GM19324 (cell line): ENCODE data around the gene GFPT1.

Experiments used
- ATAC-seq: cut with Tn5 transposase; IDR thresholded peaks from one replicate; pipeline ENCODE4 v1.9.1; 2021; ENCODE audit warnings: mild to moderate bottlenecking, moderate library complexity; ENCODE audit not compliant: unreplicated experiment, low FRiP score

GFPT1 gene

DNA sequence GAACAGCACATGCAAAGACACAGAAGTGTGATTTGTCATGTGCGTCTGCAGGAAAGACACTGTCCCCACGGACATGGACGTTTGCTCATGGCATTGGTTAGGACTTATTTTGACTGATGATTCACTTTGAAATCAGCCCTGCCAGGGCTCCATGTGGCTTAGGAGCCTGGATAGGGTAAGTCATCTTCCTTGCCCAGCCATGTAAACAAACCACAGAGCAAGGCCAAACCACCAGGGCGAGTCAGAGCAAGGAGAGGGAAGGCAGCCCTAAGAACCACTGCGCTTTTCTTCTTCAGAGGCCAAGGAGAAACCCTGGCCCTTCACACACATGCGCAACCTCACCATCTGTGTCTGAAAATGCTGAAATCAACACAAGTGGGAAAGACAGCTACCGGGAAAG is 88.8 kb downstream of the GFPT1 start:
- no peak for ATAC-seq

DNA sequence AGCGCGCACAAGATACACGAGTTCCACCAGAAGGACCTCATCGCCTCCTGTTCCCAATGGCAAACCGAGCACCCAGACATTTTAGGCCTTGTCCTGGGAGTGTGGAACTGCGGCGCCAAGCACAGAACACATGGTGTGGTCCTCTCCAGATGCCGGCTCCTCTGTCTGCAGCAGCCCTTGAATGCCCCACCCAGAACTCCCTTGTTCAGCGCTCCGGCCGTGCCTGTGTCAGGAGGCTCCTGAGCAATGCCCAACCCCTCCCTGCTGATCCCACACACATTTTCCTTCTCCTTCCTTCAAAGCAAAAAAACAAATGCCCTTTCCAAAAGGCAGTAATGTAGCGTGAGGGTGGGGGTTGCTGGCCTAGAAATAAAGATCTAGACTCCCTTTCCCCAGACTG is 89.8 kb downstream of the GFPT1 start:
- no peak for ATAC-seq

DNA sequence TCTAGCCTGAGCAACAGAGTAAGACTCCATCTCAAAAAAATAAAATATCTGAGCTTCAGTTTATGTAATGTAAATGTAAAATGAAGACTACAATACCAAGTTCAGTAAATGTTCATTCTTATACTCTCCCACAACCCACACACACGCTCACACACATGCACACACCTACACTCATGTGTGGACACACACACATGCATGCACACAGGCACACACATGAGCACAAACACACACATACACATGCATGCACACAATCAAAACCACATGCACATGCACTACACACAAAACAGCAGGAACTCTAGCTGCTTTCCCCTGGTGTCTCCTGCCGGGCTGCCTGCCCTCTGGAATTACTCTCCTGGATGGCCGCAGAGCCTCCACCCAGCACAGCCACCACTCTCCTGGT is 90.6 kb downstream of the GFPT1 start:
- no peak for ATAC-seq

DNA sequence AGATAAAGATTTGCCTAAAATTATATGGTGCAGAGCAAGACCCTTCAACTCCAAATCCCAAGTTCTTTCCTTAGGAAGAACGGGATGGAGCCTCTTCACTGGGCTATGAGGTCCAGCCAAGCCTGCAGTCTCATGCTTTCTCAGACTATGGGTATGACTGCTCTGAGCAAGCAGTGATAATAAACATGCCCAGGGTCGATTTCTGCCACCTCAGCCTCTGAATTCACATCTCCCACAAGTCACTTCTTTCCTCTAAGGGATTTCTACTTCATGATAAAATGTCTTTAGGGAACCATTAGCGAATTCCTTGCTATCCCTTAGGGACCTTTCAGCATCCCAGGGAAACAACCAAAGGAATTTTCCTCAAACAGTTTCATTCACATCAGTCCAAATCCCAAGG is 94.8 kb downstream of the GFPT1 start:
- ATAC-seq, result no peak

DNA sequence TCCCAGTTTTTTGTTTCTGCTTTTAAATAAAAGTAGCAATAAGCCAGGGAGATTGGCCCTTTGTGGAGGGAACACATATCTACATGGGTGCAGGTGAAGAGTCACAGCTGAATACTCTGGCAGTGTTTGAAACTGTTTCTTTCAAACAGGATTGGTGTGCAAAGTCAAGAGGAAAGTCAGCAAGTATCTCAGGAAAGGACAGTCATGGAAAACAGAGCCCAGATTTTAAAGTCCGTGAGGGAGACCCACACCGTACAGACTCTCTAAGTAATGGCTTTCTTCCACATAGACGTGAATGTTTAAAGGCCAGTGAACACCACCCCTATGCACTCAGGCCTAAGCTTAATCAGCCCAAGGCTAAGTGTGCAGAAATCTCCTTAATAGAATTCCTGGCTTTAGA is 95.3 kb downstream of the GFPT1 start:
- no peak for ATAC-seq

DNA sequence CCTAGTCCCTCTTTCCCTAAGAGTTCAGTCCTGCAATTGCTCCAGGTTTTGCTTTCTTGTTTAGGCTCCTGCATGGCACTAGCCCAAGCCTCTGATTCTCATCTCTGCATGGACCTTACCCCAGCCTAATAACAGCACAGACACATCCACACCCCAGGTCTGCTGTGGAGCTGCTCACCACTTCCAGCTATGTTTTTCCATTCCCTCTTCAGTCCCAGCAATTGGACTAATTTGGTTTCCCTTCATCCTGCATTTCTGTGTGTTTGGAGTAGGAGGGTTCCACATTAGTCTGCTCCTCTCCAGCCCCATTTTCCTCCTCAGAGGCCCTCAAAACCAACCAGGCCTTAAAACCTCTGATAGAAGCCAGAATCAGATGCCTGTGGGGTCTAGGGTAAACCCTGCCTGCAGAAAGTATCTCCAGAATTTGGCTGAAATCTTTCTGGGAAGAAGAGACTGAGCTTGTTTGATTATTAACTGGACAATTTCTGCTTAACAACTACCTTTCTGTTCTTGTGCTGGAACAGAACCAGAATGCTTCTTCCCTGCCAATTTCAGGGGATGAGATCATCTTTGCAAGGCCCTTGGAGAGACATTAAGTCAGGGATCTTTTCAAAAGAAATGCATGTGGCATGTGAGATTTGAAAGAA is 95.9 kb downstream of the GFPT1 start:
- ATAC-seq, result no peak

DNA sequence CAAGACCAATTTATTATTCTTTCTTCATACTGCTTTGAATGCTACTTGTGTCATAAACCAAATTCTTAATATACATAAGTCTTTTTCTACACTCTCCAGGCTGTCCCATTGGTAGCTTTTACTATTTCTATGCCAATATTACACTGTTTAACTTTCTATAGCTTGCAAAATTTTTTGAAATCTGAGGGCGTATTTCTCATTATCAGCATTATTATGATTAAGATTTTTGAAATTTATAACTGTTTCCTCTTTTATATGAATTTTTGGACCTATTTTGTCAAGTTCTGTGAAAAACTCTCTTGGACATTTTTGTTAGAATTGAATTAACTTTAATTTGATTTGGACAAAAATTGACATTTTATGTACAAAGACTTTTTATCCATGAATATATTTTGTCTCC is 98.6 kb downstream of the GFPT1 start:
- ATAC-seq, result no peak

DNA sequence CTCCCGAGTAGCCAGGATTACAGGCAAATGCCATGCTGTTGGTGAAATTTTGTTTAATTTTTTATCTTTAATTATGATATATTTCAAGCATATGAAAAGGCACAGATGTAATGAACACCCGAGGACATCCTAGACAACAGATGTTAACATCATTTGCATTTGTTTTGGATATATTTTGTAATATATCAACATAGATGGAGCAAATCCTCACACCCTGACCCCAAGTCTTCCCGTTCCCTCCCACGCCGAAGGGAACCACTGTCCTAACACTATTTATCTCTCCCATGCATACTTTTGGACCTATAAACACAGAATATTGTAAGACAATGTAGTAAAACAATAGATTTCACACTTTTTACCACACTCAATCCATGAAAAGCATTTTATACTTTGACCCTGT is 99.5 kb downstream of the GFPT1 start:
- ATAC-seq, result no peak

DNA sequence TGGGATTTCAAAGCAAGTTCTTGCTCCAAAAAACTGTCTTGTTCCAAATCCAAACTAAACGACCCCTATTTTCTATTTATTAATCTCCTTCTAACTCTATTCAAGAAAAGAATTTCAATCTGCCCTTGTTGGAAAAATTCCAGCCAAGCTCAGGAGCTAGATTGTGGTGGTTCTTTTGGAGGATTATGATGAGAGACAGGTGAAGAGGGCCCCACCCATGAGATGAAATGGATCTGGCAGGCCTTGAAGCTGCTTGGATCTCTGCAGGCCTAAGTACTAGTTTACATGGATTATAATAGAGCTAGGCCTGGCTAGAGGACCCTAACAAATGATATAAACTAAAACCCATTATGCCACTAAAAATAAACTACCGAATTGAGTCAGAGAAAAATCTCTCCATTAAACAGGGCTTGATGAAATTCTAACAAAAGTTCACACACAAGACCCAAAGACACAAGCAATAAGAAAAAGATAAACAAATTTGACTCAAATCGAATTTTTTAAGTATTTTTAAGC is 101.6 kb downstream of the GFPT1 start:
- no peak for ATAC-seq

DNA sequence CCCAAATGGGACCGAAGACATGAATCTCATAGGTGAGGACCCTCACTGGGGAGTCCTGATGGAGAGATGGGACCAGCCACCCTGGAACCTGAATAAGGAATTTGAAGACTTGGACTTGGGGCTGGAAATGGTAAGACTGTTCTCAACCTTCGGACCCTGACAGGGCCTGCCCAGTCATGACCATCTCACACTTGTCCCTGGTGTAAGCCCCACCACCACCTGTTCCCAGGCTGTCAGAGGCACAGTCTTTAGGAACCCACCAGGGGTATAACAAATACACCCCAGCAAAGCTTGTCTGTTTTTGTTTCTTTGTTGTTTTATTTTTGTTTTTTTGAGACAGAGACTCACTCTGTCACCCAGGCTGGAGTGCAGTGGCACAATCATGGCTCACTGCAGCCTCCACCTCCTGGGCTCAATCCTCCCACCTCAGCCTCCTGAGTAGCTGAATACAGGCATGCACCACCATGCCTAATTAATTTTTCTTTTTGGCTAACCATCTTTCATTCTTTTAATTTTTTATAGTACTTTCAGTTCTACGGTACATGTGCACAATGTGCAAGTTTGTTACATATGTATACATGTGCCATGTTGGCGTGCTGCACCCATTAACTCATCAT is 106.1 kb downstream of the GFPT1 start:
- ATAC-seq, result no peak

DNA sequence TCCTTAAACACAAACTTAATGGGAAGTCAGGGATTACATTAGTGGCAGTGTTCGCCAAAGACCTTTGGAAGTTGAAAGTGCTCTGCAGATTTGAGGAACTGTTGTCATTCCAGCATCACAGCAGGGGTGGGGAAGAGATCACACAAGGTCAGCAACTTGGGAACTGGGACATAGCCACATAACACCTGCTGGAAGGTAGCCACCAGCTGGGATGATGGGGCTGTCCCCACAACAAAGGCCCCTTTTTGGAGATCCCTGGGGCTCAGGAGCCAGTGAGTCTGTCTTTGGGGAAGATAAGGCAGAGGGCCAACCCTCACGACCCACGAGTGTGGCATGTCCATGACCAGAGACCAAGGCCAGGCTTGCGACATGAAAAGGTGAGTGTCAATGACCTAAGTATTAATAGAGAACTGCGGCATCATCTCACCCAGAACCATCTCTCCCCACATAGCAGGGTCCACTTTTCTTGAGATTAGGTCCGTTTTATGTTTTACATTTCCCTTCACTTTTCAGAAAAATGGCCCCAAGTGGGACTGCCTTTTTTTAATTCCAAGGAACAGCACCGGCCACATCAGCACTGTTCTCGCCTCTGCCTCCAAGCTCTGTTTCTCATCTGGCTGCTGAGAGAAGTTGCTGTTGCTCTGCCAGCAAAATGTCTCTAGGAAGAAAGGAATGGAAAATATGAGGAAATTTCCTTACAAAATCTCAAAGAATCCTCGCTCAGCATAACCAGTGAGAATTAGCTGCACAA is 106.9 kb downstream of the GFPT1 start:
- ATAC-seq, result no peak

DNA sequence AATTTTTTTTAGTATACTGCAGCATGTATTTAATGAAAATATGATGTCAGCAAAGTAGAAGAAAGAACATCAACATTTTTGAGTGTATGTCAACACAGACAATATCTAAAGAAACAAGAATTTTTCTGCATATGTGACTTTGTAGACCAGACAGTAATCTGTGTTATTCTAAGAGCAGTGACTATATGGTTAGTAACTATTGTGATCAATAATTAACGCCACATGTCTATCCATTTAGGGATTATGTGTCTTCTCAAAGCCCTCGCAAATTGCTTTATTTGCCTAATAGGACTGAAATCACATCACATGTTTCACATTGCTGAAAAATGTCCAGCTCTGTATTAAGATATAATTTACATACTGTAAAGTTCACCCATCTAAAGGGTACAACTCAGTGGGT is 107.8 kb downstream of the GFPT1 start:
- ATAC-seq, result no peak

DNA sequence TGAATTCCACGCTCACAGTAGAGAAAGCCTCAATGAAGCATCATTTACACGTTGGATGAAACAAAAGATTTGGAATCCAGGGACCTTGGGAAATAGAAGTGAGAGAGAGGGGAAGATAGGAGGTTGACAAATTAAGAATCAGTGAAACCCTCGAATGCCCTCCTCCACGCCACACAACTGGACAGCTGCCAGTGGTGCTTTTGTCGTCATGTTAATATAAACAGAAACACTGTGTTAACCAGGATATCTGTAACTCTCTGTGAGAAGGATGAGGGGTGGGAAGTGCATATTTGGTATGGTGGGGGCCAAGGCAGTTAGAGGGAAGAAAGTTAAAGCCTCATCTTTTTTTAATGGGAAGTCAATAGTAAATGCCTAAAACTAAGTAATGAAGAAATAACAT is 108.7 kb downstream of the GFPT1 start:
- no peak for ATAC-seq

DNA sequence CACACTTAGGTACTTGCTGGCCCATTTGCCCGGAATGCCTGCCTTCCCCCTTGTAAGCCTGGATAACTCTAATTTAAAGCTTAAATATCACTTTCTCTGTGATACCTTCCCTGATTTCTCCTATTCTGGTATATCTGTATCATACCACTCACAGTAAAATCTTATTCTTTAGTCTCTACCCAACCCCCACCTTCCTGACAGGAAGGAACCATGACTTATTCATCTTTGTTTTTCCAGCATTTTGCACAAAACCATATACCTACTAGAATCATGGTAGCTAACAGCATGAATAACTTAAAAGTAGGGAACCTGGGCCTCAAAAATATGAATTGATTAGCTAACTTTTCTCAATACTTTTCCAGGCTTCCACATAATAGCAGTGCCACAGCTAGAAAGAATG is 111.5 kb downstream of the GFPT1 start:
- no peak for ATAC-seq

DNA sequence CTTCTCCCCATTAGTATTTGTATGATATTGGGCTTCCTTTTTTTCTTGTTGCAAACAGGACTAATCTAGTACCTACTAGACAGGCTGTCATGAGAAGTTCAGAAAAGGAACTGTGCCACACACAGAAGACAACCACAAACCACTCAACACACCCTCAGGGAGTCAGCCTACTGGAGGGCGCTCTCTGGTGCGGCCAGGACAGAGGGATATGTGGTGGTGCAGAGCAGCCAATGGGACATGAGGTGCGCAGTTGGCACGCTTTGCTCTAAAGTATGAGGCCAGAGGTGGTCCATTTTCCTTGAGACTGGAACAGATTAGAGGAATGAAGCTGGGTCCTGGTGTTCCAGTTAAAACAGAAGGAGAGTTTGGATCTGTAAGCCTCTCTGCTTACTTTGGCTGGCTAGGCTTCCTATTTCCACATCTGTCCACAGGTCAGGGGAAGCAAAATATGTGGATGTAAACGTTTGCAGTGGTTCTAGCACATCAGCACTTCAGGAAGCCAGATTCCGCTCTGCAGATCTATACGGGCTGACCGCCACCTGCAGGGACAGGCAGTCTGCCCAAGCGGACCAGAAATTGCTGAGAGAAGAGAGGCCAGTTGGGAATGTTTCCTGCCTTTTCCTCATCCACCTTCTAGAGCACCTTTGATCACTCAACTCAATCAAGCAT is 114.1 kb downstream of the GFPT1 start:
- no peak for ATAC-seq

DNA sequence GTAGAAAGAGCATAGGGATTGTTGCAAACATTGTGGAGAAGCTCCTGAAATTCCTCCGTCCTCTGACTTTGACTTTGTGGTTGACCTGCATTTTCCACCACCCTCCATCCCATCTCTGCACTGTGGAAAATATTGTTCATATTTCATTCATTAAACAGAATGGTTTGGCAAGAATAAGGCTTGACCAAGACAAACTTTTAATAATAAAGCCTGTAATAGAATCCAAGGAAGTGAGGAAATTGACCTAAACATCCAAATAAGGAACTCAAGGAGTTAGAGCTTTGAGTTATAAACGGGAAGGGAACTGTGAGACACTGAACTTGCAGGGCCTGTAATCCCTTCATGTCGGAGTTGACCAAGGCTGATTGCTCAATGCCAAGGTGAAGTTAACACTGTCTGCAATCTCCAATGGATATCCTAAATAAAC is 115.2 kb downstream of the GFPT1 start:
- no peak for ATAC-seq
